Endothelial cell (in vitro differentiated cells): Measurements from ENCODE around the gene PARG. TPM values are rescaled to one million over a fixed set of nuclear protein-coding genes. Genes with fewer than 3 reads are reported as not detected.
"Not testable (repeated sequence)": the region's sequence is repeated elsewhere in the genome, so short reads cannot be mapped to it uniquely, and the experiment has no call there.

Experiments
- DNase-seq: peaks from one replicate; pipeline ENCODE4 v3.0.0; 2021; ENCODE audit warnings: low spot score
- H3K27ac Mint-ChIP-seq: one replicate; pipeline ENCODE4 v1.8.0; 2021; ENCODE audit warnings: mixed read lengths, inconsistent platforms; ENCODE audit not compliant: unreplicated experiment
- H3K27me3 Mint-ChIP-seq: one replicate; pipeline ENCODE4 v1.8.0; 2021; ENCODE audit warnings: mild to moderate bottlenecking, moderate library complexity, mixed read lengths, inconsistent platforms; ENCODE audit not compliant: unreplicated experiment
- H3K36me3 Mint-ChIP-seq: one replicate; pipeline ENCODE4 v1.8.0; 2021; ENCODE audit warnings: mild to moderate bottlenecking, low read depth, mixed read lengths, inconsistent platforms; ENCODE audit not compliant: unreplicated experiment
- H3K4me1 Mint-ChIP-seq: one replicate; pipeline ENCODE4 v1.8.0; 2021; ENCODE audit warnings: mild to moderate bottlenecking, mixed read lengths, inconsistent platforms; ENCODE audit not compliant: unreplicated experiment
- H3K4me3 Mint-ChIP-seq: one replicate; pipeline ENCODE4 v1.8.0; 2021; ENCODE audit warnings: mild to moderate bottlenecking, mixed read lengths, inconsistent platforms; ENCODE audit not compliant: unreplicated experiment
- H3K9me3 Mint-ChIP-seq: one replicate; pipeline ENCODE4 v1.8.0; 2021; ENCODE audit warnings: mixed read lengths, inconsistent platforms; ENCODE audit not compliant: unreplicated experiment
- total RNA-seq: library from RNA; stranded (reverse); fragmentation: NEBNext Ultra II Directional; extraction: Animal tissue kit (Norgen Biotek cat#: 25700); gene quantifications from one replicate; pipeline ENCODE4 v1.2.1, GENCODE V29; 2021; ENCODE audit not compliant: unreplicated experiment

PARG gene
- total RNA-seq, 1 donor from 2014 or later: 40.5 TPM

DNA sequence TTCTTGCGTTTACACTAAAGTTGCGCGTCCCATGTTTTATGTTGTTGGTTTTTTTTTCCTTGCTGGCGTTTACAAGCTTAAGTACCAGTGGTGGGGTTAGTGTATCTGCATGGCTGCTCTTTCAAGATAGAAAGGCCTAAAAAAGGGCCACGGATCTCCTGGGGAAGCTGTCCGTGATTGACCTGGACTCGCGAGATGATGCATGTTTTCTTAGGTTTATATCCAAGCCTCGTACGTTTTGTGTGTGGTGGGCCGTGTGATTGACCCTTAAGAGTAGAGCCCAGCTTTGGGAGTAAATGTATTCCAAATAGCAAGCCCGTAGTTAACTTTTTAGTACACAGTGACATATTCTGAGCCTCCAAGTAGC is 495 bp upstream of the PARG start:
- H3K36me3 Mint-ChIP-seq, DNase-seq, H3K9me3 Mint-ChIP-seq: not testable (repeated sequence)
- Mint-ChIP-seq H3K27me3 (peaks cover 16% of the 10 kb centered on the region), H3K4me3 (peak overlapping the region; percentile 99), H3K27ac (peak overlapping the region; percentile 98), H3K4me1 (peaks cover 10% of the 10 kb centered on the region)

DNA sequence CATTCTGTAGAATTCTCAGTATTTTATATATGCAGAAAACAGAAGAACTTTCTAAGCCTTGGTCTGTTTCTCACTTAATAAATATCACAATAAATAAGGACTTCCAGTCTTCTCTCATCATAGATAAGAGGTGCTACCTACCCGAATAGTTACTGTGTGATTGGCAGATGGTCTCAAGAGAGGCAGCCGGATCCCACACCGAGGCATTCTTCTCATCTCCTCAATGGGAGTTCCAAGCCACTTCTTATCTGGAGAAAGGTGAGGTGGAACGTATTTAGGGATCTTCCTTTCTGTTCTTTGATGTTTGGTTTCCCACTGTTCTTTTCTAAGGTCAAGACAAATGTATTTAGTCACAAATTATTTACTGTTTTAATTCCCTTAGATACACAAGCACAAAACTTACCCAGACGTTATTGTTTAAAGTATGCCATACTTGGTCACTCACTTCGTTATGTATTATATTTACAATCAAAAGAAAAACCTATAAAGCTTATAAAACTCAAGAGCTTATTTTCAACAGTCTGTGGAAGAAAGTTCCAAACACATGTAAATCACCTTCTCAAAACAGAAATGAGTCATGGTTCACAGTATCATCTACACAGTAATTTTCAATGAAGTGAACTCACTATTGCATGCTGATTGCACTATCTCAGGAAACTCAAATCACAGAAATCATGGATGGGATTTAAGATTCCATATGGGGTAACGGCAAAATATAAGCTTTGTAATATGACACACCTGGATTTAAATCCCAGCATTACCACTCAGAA is 9.7 kb downstream of the PARG start:
- not testable (repeated sequence) for H3K4me3 Mint-ChIP-seq

DNA sequence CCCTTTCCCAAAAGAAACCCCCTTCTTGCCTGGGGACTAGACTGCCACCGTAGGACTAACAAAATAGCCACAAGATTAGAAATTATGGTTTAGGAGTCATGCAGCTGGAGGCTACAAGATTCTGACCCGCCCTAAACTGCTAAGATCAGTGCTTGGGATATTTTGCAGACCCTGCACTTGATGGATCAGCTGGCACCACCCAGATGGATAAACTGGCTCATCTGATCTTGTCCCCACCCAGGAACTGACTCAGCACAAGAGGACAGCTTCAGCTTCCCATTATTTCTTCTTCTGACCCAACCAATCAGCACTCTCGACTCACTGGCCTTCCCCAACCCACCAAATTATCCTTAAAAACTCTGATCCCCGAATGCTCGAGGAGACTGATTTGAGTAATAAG is 10.6 kb downstream of the PARG start:
- H3K4me3 Mint-ChIP-seq, H3K36me3 Mint-ChIP-seq, DNase-seq, H3K27ac Mint-ChIP-seq, H3K27me3 Mint-ChIP-seq, H3K9me3 Mint-ChIP-seq, H3K4me1 Mint-ChIP-seq: not testable (repeated sequence)

More for the DNA sequence above, 9.7 kb downstream of the PARG start:
- not testable (repeated sequence) for H3K27me3 Mint-ChIP-seq, H3K36me3 Mint-ChIP-seq, DNase-seq, H3K27ac Mint-ChIP-seq, H3K4me1 Mint-ChIP-seq, H3K9me3 Mint-ChIP-seq

- H3K27ac Mint-ChIP-seq, H3K4me3 Mint-ChIP-seq, H3K36me3 Mint-ChIP-seq, H3K27me3 Mint-ChIP-seq, H3K4me1 Mint-ChIP-seq, H3K9me3 Mint-ChIP-seq, DNase-seq: not testable (repeated sequence)
Measured at GRCh38 chr10:49923572-49923971, 18.3 kb downstream of the PARG start.

DNA sequence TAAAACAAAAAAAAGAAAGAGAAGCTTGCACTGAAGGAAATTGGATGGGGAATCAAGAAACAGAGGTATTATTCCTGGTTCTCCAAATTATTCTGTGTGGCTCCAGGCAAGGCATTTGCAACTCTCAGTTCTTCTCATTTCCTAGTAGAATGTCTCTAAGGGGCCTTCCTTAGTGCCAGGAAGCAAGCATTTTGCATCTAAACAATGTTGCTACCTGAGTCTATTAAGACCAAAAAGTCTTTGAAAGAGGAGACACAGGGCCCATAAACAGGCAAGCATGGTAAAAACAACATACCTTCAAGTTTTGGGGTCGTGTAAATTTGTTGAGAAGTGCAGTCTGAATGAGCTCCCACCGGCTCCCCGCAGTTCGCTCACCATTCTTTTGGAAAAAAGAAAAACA is 19.8 kb downstream of the PARG start:
- H3K27ac Mint-ChIP-seq, H3K27me3 Mint-ChIP-seq, DNase-seq, H3K4me3 Mint-ChIP-seq, H3K9me3 Mint-ChIP-seq, H3K36me3 Mint-ChIP-seq, H3K4me1 Mint-ChIP-seq: not testable (repeated sequence)

- not testable (repeated sequence) for H3K9me3 Mint-ChIP-seq, H3K27ac Mint-ChIP-seq, H3K4me1 Mint-ChIP-seq, H3K4me3 Mint-ChIP-seq, H3K27me3 Mint-ChIP-seq, DNase-seq, H3K36me3 Mint-ChIP-seq
Measured at GRCh38 chr10:49917927-49918326, 23.9 kb downstream of the PARG start.

GRCh38 chr10:49916451-49916850 is 25.4 kb downstream of the PARG start:
- DNase-seq, H3K27me3 Mint-ChIP-seq: not testable (repeated sequence)

GRCh38 chr10:49910295-49910694 is 31.5 kb downstream of the PARG start:
- not testable (repeated sequence) for H3K9me3 Mint-ChIP-seq, H3K4me3 Mint-ChIP-seq, H3K4me1 Mint-ChIP-seq, DNase-seq, H3K36me3 Mint-ChIP-seq, H3K27ac Mint-ChIP-seq, H3K27me3 Mint-ChIP-seq

More at GRCh38 chr10:49916451-49916850, 25.4 kb downstream of the PARG start:
- not testable (repeated sequence) for H3K27ac Mint-ChIP-seq, H3K9me3 Mint-ChIP-seq, H3K36me3 Mint-ChIP-seq, H3K4me1 Mint-ChIP-seq, H3K4me3 Mint-ChIP-seq

DNA sequence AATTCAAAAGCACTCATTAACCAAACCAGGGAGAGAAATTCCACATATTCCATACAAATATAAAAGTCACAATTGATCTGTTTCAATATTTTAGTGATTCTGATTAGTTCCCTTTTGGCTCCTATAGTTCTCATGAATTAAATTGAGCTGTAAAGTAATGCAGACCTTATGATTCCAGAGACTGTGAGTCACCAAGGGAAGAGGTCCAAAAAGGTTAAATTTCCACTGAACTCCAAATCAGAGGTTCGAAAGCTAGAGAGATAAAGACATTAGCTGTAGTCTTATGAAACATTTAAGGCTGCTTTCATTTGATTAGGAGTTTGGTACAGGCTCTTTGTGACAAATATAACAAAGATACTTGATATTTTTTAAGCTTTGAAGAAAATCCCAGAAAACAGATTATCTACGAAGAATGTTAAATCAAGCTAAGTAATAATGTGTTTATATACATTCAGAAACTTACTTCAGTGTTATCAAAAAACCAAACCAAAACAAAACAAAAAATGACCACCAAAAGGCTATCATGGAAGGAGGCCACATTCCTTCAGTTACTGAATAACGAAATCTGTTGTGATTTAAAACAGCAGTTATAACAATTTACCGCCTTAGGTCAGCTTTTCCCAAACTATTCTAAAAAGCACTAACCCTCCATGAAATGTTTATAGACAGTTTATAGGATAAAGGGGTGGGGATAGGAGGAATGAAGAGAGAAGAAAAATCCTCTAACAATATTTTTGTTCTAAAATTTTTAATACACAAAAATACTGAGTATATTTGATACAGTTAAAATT is 33.3 kb downstream of the PARG start:
- not testable (repeated sequence) for H3K27me3 Mint-ChIP-seq, DNase-seq, H3K36me3 Mint-ChIP-seq, H3K4me1 Mint-ChIP-seq, H3K4me3 Mint-ChIP-seq, H3K27ac Mint-ChIP-seq, H3K9me3 Mint-ChIP-seq

DNA sequence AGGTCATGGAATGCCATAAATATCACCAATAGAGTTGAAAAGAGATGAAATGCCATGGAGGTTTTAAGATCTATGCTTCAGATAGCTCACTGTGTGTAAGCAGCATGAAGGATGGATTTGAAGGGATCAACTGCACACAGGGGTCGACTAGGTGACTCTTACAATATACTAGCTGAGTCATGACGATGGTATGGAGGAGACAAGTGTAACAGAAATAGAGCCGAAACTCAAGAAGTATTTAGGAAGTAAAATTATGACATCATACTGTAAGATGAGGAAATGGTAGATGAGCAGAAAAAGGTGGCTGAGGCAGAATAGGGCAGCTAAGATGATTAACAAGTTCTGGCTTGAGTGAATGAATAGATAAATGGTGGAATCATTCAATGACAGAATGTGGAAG is 38.0 kb downstream of the PARG start:
- H3K27ac Mint-ChIP-seq, H3K4me1 Mint-ChIP-seq, H3K27me3 Mint-ChIP-seq, H3K9me3 Mint-ChIP-seq, DNase-seq, H3K4me3 Mint-ChIP-seq, H3K36me3 Mint-ChIP-seq: not testable (repeated sequence)

GRCh38 chr10:49900406-49900805 is 41.4 kb downstream of the PARG start:
- not testable (repeated sequence) for H3K4me3 Mint-ChIP-seq, H3K36me3 Mint-ChIP-seq, DNase-seq, H3K27me3 Mint-ChIP-seq, H3K27ac Mint-ChIP-seq, H3K4me1 Mint-ChIP-seq, H3K9me3 Mint-ChIP-seq

- DNase-seq, H3K9me3 Mint-ChIP-seq, H3K4me3 Mint-ChIP-seq, H3K4me1 Mint-ChIP-seq, H3K27ac Mint-ChIP-seq, H3K36me3 Mint-ChIP-seq, H3K27me3 Mint-ChIP-seq: not testable (repeated sequence)
Measured at GRCh38 chr10:49899999-49900398, 41.8 kb downstream of the PARG start.
